ENCODE measurements around the gene ECSCR.
"Not testable (repeated sequence)": the region's sequence is repeated elsewhere in the genome, so short reads cannot be mapped to it uniquely, and the experiment has no call there.

Gene ECSCR, protein sequence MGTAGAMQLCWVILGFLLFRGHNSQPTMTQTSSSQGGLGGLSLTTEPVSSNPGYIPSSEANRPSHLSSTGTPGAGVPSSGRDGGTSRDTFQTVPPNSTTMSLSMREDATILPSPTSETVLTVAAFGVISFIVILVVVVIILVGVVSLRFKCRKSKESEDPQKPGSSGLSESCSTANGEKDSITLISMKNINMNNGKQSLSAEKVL

DNA sequence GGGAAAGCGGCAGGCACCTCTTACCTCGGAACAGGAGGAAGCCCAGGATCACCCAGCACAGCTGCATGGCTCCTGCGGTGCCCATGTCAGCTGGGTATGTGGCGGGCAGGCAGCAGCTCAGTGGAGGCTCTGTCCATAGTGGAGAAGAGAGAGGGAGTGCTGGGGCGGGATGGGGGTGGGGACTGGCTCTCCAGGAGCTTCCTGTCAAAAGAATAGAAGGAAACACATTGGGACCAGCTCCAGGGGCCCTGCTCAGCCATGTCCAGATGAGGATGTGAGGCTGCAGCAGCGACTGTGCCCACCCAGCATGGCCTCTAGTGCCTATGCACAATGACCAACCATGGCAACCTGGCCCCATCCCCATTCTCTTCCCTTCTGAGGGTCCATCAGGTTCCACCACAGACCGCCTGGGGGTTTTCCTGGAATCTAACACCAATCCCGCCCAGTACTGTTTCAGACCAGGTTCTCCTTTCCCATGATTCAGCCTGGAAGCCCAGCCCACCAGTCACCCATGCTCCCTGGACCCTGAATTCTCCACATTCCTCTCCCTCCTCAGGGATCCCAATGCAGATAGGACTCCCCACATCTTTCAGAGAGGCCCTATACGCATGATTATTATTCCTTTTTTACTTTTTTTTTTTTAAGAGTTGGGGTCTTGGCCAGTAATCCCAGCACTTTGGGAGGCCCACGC lies at the start of gene ECSCR:
TSS of gene ECSCR (minus strand) at position 158 of the 691 bp plus-strand sequence. CDS start at position 85, 73 bp downstream.
- DNase-seq (ENCODE audit: low read depth), result no peak

DNA sequence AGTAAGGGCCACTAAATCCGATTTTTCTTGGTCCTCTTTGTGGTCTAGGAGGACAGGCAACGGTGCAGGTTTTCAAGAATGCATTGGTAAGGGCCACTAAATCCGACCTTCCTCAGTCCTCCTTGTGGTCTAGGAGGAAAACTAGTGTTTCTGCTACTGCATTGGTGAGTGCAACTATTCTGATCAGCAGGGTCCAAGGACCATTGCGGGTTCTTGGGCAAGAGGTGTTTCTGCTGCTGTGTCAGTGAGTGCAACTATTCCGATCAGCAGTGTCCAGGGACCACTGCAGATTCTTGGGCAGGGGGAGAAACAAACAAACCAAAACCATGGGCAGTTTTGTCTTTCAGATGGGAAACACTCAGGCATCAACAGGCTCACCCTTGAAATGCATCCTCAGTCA lies 42.2 kb upstream of the ECSCR start:
- DNase-seq (ENCODE audit: low read depth), result not testable (repeated sequence)

DNA sequence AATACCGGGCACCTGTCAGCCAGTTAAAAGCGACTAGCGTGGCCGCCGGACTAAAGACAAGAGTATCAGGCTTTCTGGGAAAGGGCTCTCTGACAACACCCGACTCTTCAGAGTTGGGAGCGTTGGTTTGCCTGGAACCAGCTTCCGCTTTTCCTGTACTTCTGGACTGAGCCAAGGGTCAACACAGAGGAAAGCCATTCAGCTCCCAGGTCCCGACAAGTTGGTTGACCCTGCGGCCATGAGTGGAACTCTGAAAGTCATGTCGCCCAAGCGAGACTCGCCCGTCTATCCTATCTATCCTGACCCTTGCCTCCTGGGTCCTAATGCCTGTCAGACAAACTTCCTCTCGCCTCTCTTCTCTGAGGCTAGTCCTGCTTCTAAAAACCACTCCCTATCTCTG lies 41.3 kb upstream of the ECSCR start:
- not testable (repeated sequence) for DNase-seq (ENCODE audit: low read depth)

DNA sequence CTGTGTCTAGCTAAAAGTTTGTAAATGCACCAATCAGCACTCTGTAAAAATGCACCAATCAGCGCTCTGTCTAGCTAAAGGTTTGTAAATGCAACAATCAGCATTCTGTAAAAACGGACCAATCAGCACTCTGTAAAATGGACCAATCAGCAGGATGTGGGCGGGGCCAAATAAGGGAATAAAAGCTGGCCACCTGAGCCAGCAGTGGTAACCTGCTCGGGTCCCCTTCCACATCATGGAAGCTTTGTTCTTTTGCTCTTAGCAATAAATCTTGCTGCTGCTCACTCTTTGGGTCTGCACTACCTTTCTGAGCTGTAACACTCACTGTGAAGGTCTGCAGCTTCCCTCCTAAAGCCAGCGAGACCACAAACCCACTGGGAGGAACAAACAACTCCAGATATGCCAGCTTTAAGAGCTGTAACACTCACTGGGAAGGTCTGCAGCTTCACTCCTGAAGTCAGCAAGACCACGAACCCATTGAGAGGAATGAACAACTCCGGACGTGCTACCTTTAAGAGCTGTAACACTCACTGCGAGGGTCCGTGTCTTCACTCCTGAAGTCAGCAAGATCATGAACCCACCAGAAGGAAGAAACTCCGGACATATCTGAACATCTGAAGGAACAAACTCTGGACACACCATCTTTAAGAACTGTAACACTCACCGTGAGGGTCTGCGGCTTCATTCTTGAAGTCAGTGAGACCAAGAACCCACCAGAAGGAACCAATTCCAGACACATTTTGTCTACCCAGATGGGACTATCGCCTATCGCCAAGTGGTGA lies 40.7 kb upstream of the ECSCR start:
- not testable (repeated sequence) for DNase-seq (ENCODE audit: low read depth)

DNA sequence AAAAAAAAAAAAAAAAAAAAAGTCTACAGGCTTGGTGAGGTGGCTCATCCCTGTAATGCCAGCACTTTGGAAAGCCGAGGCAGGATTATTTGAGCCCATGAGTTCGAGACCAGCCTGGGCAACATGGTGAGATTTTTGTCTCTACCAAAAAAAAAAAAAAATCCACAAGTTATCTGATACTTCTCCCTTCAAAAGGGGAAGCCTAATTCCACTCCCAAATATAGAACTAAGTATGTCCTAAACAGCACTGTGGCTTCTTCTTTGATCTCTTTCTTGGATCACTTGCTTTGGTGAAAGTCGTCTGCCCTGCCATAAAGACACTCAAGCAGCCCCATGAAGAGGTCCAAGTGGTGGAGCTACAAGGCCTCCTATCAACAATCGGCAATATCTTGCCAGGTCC lies 38.8 kb upstream of the ECSCR start:
- no peak for DNase-seq (ENCODE audit: low read depth)

DNA sequence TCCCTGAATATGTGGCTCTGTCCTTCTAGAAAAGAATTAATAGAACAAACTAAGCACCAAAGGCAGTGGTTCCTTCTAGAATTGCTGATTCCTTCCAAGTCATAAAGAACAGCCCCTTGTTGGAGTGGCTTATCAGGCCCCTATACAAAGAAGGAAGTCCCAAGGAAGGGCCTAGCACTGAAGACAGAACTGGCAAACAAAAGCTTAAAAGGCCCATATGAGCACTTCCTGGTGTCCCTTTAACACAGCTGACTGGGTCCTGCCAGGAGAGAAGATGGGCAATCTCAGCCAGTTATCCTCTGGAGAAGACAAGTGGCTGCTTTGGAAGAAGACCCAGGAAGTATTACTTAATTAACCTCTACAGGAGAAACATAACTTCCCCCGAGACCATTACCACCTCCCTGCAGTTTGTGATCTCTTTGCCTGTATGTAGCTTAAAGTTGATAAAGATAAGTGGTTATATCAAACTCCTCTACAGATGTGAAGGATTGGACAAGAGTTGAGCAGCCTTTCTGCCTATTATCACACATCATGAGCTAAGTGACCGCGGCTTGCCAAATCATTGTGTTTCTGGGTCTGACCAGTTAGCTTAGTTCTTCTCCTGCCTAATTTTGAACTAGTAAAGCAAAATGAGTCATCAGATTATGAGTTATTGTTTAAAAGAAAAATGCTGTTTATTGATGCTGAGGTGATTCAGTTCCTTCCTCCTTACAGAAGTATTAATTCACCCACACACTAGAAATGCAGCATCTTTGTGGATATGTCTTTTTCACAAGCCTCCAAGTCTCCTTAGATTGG lies 33.3 kb upstream of the ECSCR start:
- DNase-seq (ENCODE audit: low read depth), result no peak

DNA sequence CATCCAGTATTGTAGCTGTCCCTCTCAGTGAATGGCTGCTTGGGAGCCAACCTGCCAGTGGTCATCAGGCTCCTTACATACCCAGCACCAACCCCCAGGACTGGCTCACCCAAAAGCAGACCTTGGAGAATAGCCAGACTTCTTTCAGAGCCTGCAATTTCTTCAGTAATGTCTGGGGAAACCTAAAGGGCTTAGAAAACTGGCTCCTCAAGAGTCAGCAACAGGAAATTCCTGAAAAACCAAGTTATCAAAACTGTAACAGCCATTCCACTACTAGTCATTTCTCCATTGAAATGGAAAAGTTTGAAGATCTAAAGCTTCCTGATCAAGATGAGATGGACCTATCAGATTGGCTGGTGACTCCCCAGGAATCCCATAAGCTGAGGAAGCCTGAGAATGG lies 32.3 kb upstream of the ECSCR start:
- DNase-seq (ENCODE audit: low read depth), result no peak

DNA sequence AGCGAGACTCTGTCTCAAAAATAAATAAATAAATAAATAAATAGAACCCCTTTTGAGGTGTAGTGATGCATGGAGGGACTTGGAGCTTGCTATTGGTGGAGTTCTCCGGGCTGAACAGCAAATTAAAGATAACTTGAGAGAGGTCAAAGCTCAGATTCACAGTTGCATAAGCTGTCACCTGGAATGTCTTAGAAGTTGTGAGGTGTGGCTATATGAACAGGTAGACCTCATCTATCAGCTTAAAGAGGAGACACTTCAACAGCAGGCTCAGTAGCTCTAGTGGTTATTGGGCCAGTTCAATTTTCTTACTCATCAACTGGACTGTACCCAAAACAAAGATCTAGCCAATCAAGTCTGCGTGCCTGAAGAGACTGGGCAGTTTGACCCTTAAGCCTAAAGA lies 31.7 kb upstream of the ECSCR start:
- no peak for DNase-seq (ENCODE audit: low read depth)

DNA sequence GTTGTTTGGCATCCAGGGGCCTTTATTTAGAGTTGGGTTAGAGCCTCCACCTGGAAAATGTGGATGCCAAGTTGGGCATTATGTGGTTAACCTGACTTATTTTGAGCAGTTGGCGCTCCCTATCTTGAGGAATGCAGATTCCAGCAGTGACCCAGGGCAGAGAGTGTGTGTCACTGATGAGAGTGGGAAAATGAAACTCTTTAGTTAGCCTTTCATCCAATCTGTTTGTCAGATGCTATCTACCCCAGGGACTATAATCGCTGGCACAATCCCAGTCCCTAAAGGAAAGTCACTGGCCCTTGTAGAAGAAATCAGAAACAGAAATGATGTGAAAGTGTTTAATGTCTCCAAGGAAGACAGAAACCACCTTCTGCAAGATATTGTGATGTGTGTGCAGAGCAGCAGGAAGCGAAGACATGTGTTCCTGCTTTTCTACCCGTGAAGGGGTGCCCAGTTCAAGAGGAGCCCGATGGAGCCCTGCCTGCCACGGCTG lies 30.2 kb upstream of the ECSCR start:
- no peak for DNase-seq (ENCODE audit: low read depth)

DNA sequence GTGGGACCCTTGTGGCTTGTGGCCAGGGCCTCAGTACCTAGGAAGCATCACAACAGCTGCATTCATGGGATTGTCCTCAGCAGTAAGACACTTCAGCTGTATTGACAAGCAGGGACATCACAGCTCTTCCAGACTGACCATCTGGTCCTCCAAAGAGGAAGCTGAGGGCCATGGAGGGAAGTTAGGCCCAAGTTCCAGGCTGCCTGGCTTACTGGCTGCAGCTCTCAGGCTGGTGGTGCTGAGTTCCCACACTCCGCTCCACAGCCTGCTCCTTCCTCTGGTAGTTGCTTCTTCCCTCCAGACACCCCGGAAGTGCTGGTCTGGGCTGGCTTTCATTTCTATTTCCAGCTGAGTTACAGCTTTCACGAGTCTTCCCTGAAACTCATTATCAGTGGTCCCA lies 25.7 kb upstream of the ECSCR start:
- no peak for DNase-seq (ENCODE audit: low read depth)

DNA sequence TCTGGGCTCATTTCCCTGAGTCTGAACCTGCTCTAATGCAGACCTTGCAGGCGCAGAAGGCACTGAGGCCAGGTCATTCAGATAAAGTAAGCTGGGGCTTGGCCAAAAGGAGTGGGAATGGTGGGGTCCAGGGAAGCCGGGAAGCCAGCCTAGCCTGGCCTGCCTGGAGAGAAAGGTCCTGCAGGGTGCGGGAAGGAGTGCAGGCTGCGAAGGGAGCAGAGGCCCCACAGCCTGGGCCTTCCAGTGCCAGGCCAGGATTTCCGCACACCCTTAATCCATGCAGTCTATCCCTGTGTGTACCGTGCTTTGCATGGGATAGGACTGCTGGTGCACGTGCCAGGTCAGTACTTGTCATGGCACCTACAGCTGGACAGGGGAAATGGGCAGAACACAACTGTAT lies 23.7 kb upstream of the ECSCR start:
- DNase-seq (ENCODE audit: low read depth), result no peak

DNA sequence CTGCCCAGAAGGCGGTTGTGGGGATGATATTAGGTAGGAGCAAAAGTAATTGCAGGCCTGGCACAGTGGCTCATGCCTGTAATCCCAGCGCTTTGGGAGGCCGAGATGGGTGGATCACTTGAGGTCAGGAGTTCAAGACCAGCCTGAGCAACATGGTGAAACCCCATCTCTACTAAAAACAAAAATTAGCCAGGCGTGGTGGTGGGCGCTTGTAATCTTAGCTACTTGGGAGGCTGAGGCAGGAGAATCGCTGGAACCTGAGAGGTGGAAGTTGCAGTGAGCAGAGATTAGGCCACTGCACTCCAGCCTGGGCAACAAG lies 20.3 kb upstream of the ECSCR start:
- not testable (repeated sequence) for DNase-seq (ENCODE audit: low read depth)

DNA sequence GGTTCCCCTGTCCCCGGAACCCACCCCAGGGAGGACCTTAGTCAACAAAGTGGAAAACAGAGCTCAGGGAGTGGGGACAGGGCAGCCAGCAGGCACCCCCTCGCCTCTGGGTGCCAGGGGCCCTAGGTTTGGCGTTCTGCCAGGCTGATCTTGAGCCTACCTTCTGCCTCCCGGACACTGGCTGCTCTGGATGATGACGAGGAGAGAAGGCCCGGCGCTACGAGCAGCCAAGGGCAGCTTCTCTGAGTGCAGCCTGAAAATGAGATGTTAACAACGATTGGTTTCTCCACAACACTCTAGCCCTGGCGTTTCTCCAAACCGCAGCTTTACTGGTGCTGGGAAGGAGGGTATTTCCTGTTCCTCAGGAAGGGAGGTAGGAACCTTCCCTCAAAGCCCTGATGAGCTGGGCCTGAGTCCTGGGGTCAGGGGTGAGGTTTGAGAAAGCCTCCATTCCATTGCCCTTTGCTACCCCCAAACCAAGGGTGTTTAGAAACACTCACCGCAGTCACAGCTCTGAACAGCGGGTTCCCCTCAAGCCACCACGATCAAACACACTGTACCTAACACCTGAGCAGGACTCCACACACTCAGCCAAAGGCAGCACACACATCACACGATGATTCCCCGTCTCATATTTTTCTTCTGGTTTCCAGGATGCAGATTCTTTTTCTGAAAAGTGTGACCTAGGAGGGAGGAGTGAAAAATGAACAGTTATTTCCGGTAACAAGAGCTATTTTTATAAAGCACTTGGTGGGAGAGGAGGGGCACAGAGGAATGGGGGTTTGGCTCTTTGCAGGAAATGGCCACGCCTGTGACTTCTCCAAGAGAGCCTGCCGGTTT lies 19.7 kb upstream of the ECSCR start, which contains the start of gene STING1:
TSS of gene STING1 (minus strand) at position 709 of the 840 bp plus-strand sequence. CDS start 1,054 bp downstream, outside the sequence.
- peak; percentile 31 for DNase-seq (ENCODE audit: low read depth)

DNA sequence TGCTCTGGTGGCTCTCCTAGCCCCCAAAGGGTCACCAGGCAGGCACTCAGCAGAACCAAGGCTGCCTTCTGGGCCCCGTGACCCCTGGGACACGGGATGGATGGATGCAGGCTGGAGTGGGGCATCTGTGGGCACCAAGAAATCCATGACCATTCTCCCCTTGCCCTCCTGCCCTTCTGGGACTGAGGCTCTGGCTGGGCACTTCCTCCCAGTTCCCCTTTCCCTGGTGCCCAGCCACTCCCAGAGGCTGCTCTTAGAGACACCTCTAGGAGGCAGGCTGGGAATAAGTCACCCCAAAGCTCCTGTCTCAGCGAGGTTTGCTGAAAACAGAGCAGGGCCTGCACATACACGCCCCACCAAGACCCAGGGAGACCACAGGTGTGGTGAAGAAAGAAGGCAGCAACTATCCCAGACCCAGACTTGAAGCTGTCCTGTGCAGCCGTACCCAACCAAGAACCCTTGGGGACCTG lies 19.1 kb upstream of the ECSCR start:
- no peak for DNase-seq (ENCODE audit: low read depth)

DNA sequence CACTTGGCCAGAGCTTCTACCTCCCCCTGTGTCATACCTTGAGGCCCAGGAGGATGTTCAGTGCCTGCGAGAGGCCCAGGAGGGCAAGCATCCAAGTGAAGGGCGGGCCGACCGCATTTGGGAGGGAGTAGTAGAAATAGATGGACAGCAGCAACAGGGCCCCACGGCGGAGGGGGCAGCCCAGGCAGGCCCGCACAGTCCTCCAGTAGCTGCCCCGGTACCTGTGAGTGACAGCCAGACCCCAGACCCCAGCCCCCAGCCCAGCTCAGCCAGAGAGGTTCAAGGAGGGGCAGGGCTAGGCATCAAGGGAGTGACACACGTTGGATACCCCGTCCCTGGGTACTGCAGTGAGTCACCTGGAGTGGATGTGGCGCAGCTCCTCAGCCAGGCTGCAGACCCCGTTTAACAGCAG lies 18.6 kb upstream of the ECSCR start:
- DNase-seq (ENCODE audit: low read depth), result no peak

DNA sequence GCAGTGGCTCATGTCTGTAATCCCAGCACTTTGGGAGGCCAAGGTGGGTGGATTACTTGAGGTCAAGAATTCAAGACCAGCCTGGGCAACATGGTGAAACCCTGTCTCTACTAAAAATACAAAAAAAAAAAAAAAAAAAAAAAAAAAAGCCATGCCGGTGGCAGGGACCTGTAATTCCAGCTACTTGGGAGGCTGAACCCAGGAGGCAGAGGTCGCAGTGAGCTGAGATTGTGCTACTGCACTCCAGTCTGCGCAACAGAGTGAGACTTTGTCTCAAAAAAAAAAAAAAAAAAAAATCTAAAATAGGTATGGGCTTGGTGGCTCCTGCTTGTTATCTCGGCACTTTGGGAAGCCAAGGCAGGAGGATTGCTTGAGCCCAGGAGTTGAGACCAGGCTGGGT lies 17.2 kb upstream of the ECSCR start:
- DNase-seq (ENCODE audit: low read depth), result not testable (repeated sequence)

DNA sequence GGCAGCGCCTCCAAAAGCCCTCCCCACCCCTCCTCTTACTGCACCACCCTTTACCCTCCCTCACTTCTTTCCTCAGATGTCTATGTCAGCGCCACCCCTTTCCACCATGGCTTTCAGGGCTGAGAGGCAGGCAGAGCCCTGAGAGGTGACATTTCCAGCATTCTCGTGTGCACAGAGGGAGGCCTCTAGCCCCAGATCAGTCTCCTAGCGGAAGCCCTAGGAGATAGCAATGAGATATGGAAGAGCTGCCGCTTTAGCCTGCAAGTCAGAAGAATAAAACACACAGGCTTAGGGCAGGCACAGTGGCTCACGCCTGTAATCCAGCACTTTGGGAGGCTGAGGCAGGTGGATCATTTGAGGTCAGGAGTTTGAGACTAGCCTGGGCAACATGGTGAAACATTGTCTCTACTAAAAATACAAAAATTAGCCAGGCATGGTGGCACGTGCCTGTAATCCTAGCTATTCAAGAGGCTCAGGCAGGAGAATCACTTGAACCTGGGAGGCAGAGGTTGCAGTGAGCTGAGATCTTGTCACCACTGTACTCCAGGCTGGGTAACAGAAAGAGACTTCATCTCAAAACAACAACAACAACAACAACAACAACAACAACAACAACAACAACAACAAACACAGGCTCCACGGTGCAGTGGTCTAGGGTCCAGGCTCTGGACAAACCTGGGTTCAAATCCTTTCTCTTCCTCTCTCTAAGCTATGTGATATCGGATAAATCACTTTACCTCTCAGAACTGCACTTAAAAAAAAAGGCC lies 16.3 kb upstream of the ECSCR start:
- not testable (repeated sequence) for DNase-seq (ENCODE audit: low read depth)

DNA sequence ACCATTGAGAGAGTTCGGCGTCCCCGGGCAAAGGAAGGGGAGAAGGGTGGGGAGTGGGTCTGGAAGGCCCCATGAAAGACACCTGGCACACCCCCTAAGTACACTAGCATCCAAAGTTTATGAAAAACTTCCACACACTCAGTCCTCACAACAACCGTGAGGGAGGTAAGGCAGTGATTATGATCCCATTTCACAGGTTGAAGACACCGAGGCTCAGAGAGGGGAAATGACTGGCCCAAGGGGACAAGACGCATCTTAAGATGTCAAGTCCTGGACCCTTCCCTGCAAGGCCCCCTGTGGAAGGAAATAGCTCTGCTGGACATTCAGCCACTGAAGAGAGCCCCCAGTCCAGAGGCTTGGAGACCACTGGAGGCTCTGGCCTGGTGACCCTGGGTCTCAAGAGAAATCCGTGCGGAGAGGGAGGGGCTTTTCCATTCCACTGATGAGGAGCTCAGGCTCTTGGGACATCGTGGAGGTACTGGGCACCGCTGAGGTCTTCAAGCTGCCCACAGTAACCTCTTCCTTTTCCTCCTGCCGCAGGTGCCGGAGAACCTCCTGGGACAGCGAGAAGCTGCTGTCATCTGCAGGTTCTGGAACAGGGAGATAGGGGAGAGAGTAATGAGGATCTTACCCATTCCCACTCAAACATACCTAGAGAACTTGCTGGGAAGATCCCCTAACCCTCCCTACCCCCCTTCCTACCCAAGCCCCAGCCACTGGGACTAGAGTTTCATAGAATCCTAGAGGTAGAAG lies 13.5 kb upstream of the ECSCR start:
- no peak for DNase-seq (ENCODE audit: low read depth)

All from activated T-helper 9 cell treated with anti-CD3 and anti-CD28 coated beads, Interleukin-2, amount 50 U/mL, for 16 hours (primary cell).